Measurements from ENCODE around the gene ASIC3.

Gene ASIC3

GRCh38 chr7:151082141-151083070, 34.1 kb downstream of the ASIC3 start:
- TF ChIP-seq EZH2phosphoT487 (IDR thresholded peaks at IDR 0.05; ENCODE audit: borderline replicate concordance) (no peak), CTCF (conservative IDR thresholded peaks at IDR 0.05; ENCODE audit: low read length) (no peak)
- Histone ChIP-seq H2AFZ (ENCODE audit: low read length) (peak overlapping the region; percentile 90), H3K9me3 (ENCODE audit: insufficient read depth, low read depth, low read length) (no peaks in the 10 kb centered on the region), H3K4me3 (ENCODE audit: low read length, poor library complexity, severe bottlenecking) (peak overlapping the region; percentile 100), H3K27me3 (ENCODE audit: insufficient read depth, low read length, poor library complexity, severe bottlenecking) (no peaks in the 10 kb centered on the region), H3K4me1 (ENCODE audit: insufficient read depth, low read length, poor library complexity, severe bottlenecking) (peaks cover 40% of the 10 kb centered on the region), H3K4me2 (ENCODE audit: low read depth, low read length, poor library complexity, severe bottlenecking) (peak overlapping the region; percentile 88), H3K36me3 (ENCODE audit: insufficient read depth, low read length) (no peaks in the 10 kb centered on the region; the same call in 1 of the 2 replicates), H3K9ac (ENCODE audit: low read depth, low read length, poor library complexity, severe bottlenecking) (peak overlapping the region; percentile 99), H4K20me1 (ENCODE audit: insufficient read depth, low read length, poor library complexity, severe bottlenecking) (peaks cover 19% of the 10 kb centered on the region), H3K79me2 (ENCODE audit: insufficient read depth, low read length) (peaks cover 47% of the 10 kb centered on the region), H3K9me2 (replicated peaks; ENCODE audit: low read depth, low read length) (no peaks in the 10 kb centered on the region), H3F3A (ENCODE audit: low read depth) (0 out of 2 replicates have a peak, but pooled peaks cover 5% of the 10 kb centered on the region)

DNA sequence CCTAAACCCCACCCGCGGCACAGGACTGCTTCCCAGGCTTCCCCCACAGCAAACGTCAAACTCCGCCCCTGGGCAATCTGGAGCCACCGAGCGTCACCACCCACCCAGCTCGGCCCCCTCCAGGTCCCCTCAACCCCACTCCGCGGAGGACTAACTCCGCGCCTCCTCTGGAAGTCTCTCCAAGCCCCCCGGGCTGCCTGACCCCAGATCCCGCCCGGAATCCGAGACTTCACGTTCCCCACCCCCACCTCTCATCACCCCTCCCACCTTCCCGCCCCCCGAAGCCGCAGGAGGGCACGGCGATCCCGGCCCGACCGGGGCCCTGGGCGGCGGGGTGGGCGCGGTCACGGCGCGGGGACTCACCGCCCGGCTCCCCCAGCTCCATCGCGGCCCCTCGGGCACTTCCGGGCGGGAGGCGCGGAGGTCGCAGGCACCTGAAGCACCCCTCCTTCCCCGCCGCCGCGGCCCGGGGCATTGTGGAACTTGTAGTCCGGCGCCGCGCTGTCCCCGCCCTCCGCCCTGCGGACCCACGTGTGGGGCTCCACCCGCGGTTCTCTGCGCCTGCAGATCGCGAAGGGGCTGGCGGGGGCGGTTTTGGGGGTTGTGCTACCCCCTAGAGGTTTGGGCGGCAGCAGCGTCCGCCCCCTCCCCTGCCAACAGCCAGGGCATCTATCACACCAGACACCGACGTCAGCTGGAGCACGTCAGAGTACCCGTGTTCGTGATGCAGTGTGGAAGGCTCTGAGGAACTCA, 34.9 kb downstream of the ASIC3 start, which contains the start of gene TMUB1:
Gene TMUB1, minus strand, starts transcription at position 423 of the 753 bp plus-strand sequence. CDS start 930 bp downstream, outside the sequence.
- Histone ChIP-seq H3F3A (ENCODE audit: low read depth) (0 out of 2 replicates have a peak, but pooled peaks cover under 1% of the 10 kb centered on the region), H3K4me2 (ENCODE audit: low read depth, low read length, poor library complexity, severe bottlenecking) (peak within 1 kb of the TSS; percentile 88), H3K4me3 (ENCODE audit: low read length, poor library complexity, severe bottlenecking) (peak within 1 kb of the TSS; percentile 100), H3K9ac (ENCODE audit: low read depth, low read length, poor library complexity, severe bottlenecking) (peak within 1 kb of the TSS; percentile 99), H3K4me1 (ENCODE audit: insufficient read depth, low read length, poor library complexity, severe bottlenecking) (peaks cover 45% of the 10 kb centered on the region), H3K9me3 (ENCODE audit: insufficient read depth, low read depth, low read length) (no peaks in the 10 kb centered on the region), H3K9me2 (replicated peaks; ENCODE audit: low read depth, low read length) (no peaks in the 10 kb centered on the region), H3K36me3 (ENCODE audit: insufficient read depth, low read length) (no peaks in the 10 kb centered on the region; the same call in 1 of the 2 replicates), H3K79me2 (ENCODE audit: insufficient read depth, low read length) (peaks cover 56% of the 10 kb centered on the region), H2AFZ (ENCODE audit: low read length) (peak within 1 kb of the TSS; percentile 90), H4K20me1 (ENCODE audit: insufficient read depth, low read length, poor library complexity, severe bottlenecking) (peaks cover 27% of the 10 kb centered on the region), H3K27me3 (ENCODE audit: insufficient read depth, low read length, poor library complexity, severe bottlenecking) (no peaks in the 10 kb centered on the region)
- TF ChIP-seq EZH2phosphoT487 (IDR thresholded peaks at IDR 0.05; ENCODE audit: borderline replicate concordance) (no peak), CTCF (conservative IDR thresholded peaks at IDR 0.05; ENCODE audit: low read length) (no peak)

DNA sequence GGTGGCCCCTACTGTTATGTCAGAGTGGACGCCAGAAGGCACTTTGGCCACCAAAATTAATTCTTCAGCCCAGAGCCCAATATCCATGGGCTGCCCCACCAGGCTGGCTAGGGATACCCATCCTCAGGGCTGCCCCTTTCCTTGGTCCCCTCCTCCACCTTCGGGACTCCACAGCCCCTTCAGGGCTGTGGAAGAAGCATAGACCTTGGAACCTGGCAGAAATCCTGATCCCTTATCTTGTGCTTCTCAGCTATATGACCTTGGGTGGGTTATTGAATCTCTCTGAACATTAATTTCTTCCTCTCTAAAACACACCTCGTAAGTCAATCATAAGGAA, 35.5 kb downstream of the ASIC3 start:
- peaks cover 45% of the 10 kb centered on the region for H3K4me1 ChIP-seq (ENCODE audit: insufficient read depth, low read length, poor library complexity, severe bottlenecking)
- peak overlapping the region; percentile 90 for H2AFZ ChIP-seq (ENCODE audit: low read length)

More for the DNA sequence above, 35.5 kb downstream of the ASIC3 start:
- peak overlapping the region; percentile 88 for H3K4me2 ChIP-seq (ENCODE audit: low read depth, low read length, poor library complexity, severe bottlenecking)
- H3K27me3 ChIP-seq (ENCODE audit: insufficient read depth, low read length, poor library complexity, severe bottlenecking): no peaks in the 10 kb centered on the region
- H3K79me2 ChIP-seq (ENCODE audit: insufficient read depth, low read length): peaks cover 61% of the 10 kb centered on the region
- H3K9me3 ChIP-seq (ENCODE audit: insufficient read depth, low read depth, low read length): no peaks in the 10 kb centered on the region
- H3K36me3 ChIP-seq (ENCODE audit: insufficient read depth, low read length): no peaks in the 10 kb centered on the region; the same call in 1 of the 2 replicates
- H3K9me2 ChIP-seq (replicated peaks; ENCODE audit: low read depth, low read length): no peaks in the 10 kb centered on the region
- H3K4me3 ChIP-seq (ENCODE audit: low read length, poor library complexity, severe bottlenecking): peak overlapping the region; percentile 100
- no peaks in the 10 kb centered on the region for H3F3A ChIP-seq (ENCODE audit: low read depth)
- peak overlapping the region; percentile 99 for H3K9ac ChIP-seq (ENCODE audit: low read depth, low read length, poor library complexity, severe bottlenecking)
- TF ChIP-seq EZH2phosphoT487 (IDR thresholded peaks at IDR 0.05; ENCODE audit: borderline replicate concordance) (no peak), CTCF (conservative IDR thresholded peaks at IDR 0.05; ENCODE audit: low read length) (no peak)
- peaks cover 32% of the 10 kb centered on the region for H4K20me1 ChIP-seq (ENCODE audit: insufficient read depth, low read length, poor library complexity, severe bottlenecking)
